Measurements from ENCODE around the gene BBLN.

DNA sequence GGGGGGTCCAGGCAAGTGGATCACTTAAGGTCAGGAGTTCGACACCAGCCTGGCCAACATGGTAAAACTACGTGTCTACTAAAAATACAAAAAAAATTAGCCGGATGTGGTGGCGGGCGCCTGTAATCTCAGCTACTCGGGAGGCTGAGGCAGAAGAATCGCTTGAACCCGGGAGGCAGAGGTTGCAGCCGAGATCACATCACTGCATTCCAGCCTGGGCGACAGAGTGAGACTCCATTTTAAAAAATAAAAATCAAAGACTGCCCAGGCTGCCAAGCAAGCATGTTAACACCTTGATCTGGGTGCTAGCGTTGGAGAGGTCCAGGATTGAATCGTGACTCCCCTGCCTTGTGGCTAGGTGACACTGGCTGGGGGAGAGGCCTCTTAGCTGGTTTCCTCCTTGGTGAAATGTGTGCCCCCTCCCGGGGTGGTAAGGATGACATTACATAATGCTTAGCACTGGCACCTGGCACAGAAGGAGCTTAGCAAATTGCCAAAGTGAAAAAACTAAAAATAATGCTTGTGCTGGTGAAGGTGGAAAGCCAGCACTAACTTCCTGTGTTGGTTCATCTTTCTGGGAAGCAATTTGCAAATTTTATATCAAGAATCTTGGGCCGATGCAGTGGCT lies 33.5 kb downstream of the BBLN start:
- TF ChIP-seq, protein P1, sequence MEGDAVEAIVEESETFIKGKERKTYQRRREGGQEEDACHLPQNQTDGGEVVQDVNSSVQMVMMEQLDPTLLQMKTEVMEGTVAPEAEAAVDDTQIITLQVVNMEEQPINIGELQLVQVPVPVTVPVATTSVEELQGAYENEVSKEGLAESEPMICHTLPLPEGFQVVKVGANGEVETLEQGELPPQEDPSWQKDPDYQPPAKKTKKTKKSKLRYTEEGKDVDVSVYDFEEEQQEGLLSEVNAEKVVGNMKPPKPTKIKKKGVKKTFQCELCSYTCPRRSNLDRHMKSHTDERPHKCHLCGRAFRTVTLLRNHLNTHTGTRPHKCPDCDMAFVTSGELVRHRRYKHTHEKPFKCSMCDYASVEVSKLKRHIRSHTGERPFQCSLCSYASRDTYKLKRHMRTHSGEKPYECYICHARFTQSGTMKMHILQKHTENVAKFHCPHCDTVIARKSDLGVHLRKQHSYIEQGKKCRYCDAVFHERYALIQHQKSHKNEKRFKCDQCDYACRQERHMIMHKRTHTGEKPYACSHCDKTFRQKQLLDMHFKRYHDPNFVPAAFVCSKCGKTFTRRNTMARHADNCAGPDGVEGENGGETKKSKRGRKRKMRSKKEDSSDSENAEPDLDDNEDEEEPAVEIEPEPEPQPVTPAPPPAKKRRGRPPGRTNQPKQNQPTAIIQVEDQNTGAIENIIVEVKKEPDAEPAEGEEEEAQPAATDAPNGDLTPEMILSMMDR (conservative IDR thresholded peaks at IDR 0.05), result no peak
- no peak for TF ChIP-seq ZFX (IDR thresholded peaks at IDR 0.05)
